H1 (cell line): ENCODE measurements around the gene ZNF541. TPM values are rescaled to one million over a fixed set of nuclear protein-coding genes. Genes with fewer than 3 reads are reported as not detected.

Experiments used
- CTCF ChIA-PET: fragments of 300-600 bp; sonication (Branson Sonifier 250); formaldehyde crosslinking; loops from one replicate; lab custom pipeline; 2021; ENCODE audit not compliant: partially characterized antibody; lab: Charles Lee
- POLR2A ChIA-PET: fragments of 300-600 bp; sonication (Branson Sonifier 250); formaldehyde crosslinking; loops from one replicate; lab custom pipeline; 2021; ENCODE audit warnings: inconsistent platforms; ENCODE audit not compliant: partially characterized antibody; lab: Charles Lee
- DNase-seq, 2 experiments: peaks; one replicate each; pipeline versions ENCODE4 v3.0.0 to v3.0.0-alpha.2; 2010 to 2022; ENCODE audit warnings: low spot score in 2 of 2, low read depth in 1 of 2, mixed read lengths in 1 of 2
- FAIRE-seq: peaks from 2 replicates; lab custom pipeline; 2011; peaks lifted over from hg19 to GRCh38; lab: Jason Lieb, UNC
- H2AFZ ChIP-seq: 2 replicates; pipeline ENCODE4 v1.8.1; 2012; ENCODE audit warnings: low read length, inconsistent platforms
- H2AK5ac ChIP-seq: 2 replicates; pipeline ENCODE4 v1.6.1; 2013; ENCODE audit warnings: low read depth, low read length
- H2BK120ac ChIP-seq: replicated peaks from 2 replicates; pipeline ENCODE3; 2013; ENCODE audit warnings: low read depth, low read length, inconsistent platforms
- H2BK12ac ChIP-seq: 2 replicates; pipeline ENCODE4 v1.6.1; 2013; ENCODE audit warnings: low read depth, low read length
- H2BK15ac ChIP-seq: 2 replicates; pipeline ENCODE4 v1.6.1; 2013; ENCODE audit warnings: low read length
- H2BK20ac ChIP-seq: 2 replicates; pipeline ENCODE4 v1.6.1; 2013; ENCODE audit warnings: low read length
- H2BK5ac ChIP-seq: 2 replicates; pipeline ENCODE4 v1.6.1; 2013; ENCODE audit warnings: low read depth, low read length
- H3K14ac ChIP-seq: 2 replicates; pipeline ENCODE4 v1.6.1; 2013; ENCODE audit warnings: inconsistent platforms; ENCODE audit not compliant: insufficient read length
- H3K18ac ChIP-seq: 2 replicates; pipeline ENCODE4 v1.6.1; 2013; ENCODE audit warnings: low read length; ENCODE audit errors: extremely low read depth
- H3K23ac ChIP-seq: 2 replicates; pipeline ENCODE4 v1.6.1; 2013; ENCODE audit warnings: inconsistent platforms; ENCODE audit not compliant: insufficient read length
- H3K23me2 ChIP-seq: 2 replicates; pipeline ENCODE4 v1.6.1; 2013; ENCODE audit warnings: low read depth, low read length
- H3K27ac ChIP-seq: 2 replicates; pipeline ENCODE4 v1.6.1; 2011; ENCODE audit warnings: low read depth, low read length, inconsistent platforms
- H3K27me3 ChIP-seq, 4 experiments: replicated peaks in 1 of 4; 1 replicate in 1 of 4; 2 replicates in 3 of 4; pipeline versions ENCODE4 v1.6.1 to v1.8.1; 2011 to 2013; ENCODE audit warnings: low read length in 3 of 4, mild to moderate bottlenecking in 3 of 4, inconsistent platforms in 2 of 4, mixed read lengths in 2 of 4, moderate library complexity in 1 of 4; ENCODE audit not compliant: control insufficient read depth in 3 of 4, insufficient read depth in 3 of 4; ENCODE audit errors: extremely low read depth in 1 of 4
- H3K36me3 ChIP-seq, 4 experiments: 2 replicates each; pipeline versions ENCODE4 v1.6.1 to v1.8.1; 2011 to 2013; ENCODE audit warnings: mild to moderate bottlenecking in 4 of 4, low read length in 3 of 4, moderate library complexity in 2 of 4, control low read depth in 1 of 4, inconsistent platforms in 1 of 4; ENCODE audit not compliant: insufficient read depth in 4 of 4, control insufficient read depth in 2 of 4
- H3K4ac ChIP-seq: replicated peaks from 2 replicates; pipeline ENCODE3; 2013; ENCODE audit warnings: low read length, low read depth, mixed read lengths, inconsistent platforms; ENCODE audit not compliant: insufficient read length
- H3K4me1 ChIP-seq, 4 experiments: replicated peaks in 1 of 4; 1 replicate in 1 of 4; 2 replicates in 3 of 4; pipeline versions ENCODE4 v1.6.1 to v1.8.1; 2011 to 2013; ENCODE audit warnings: low read length in 3 of 4, inconsistent platforms in 2 of 4, mixed read lengths in 1 of 4; ENCODE audit not compliant: insufficient read depth in 4 of 4, control insufficient read depth in 3 of 4
- H3K4me2 ChIP-seq, 2 experiments: 2 replicates each; pipeline versions ENCODE4 v1.6.1 to v1.8.1; 2011 to 2013; ENCODE audit warnings: low read depth in 2 of 2, low read length in 2 of 2, control low read depth in 1 of 2, inconsistent platforms in 1 of 2, mild to moderate bottlenecking in 1 of 2; ENCODE audit not compliant: insufficient read depth in 1 of 2
- H3K4me3 ChIP-seq, 4 experiments: fragments of 200-600, 300-600 bp in 1 of 4; sonication (generic), shearing (Covaris generic), sonication (Bioruptor Twin) in 1 of 4; 2 replicates each; pipeline versions ENCODE4 v1.5.1 to v1.8.1; 2011 to 2016; ENCODE audit warnings: low read length in 4 of 4, low read depth in 3 of 4, control low read depth in 2 of 4, inconsistent platforms in 2 of 4, mild to moderate bottlenecking in 2 of 4, mixed read lengths in 1 of 4, moderate library complexity in 1 of 4; ENCODE audit not compliant: insufficient read depth in 2 of 4; ENCODE audit errors: extremely low read depth in 1 of 4
- H3K56ac ChIP-seq: replicated peaks from 2 replicates; pipeline ENCODE3; 2013; ENCODE audit warnings: low read depth, mild to moderate bottlenecking, mixed read lengths, low read length, inconsistent platforms; ENCODE audit not compliant: insufficient read length
- H3K79me1 ChIP-seq: 2 replicates; pipeline ENCODE4 v1.6.1; 2013; ENCODE audit warnings: low read depth, low read length, control low read depth
- H3K79me2 ChIP-seq, 2 experiments: 2 replicates each; pipeline versions ENCODE4 v1.6.1 to v1.8.1; 2012 to 2013; ENCODE audit warnings: low read length in 2 of 2, mild to moderate bottlenecking in 2 of 2, inconsistent platforms in 1 of 2; ENCODE audit not compliant: insufficient read depth in 2 of 2, control insufficient read depth in 1 of 2
- H3K9ac ChIP-seq, 4 experiments: replicated peaks in 1 of 4; 1 replicate in 1 of 4; 2 replicates in 3 of 4; pipeline versions ENCODE4 v1.6.1 to v1.8.1; 2011 to 2013; ENCODE audit warnings: low read depth in 3 of 4, low read length in 3 of 4, control low read depth in 2 of 4, mild to moderate bottlenecking in 2 of 4, moderate library complexity in 2 of 4, inconsistent platforms in 1 of 4; ENCODE audit errors: extremely low read depth in 1 of 4
- H3K9me3 ChIP-seq, 2 experiments: 2 replicates each; pipeline versions ENCODE4 v1.6.1 to v1.8.1; 2012 to 2013; ENCODE audit warnings: mild to moderate bottlenecking in 2 of 2, moderate library complexity in 2 of 2, control low read depth in 1 of 2, inconsistent platforms in 1 of 2, low read depth in 1 of 2, low read length in 1 of 2, mixed read lengths in 1 of 2; ENCODE audit not compliant: insufficient read depth in 2 of 2
- H4K20me1 ChIP-seq, 2 experiments: replicated peaks in 1 of 2; 2 replicates each; pipeline versions ENCODE3 to v1.8.1; 2011 to 2013; ENCODE audit warnings: inconsistent platforms in 2 of 2, low read length in 2 of 2, mild to moderate bottlenecking in 1 of 2; ENCODE audit not compliant: insufficient read depth in 2 of 2, control insufficient read depth in 1 of 2
- H4K5ac ChIP-seq: 2 replicates; pipeline ENCODE4 v1.6.1; 2013; ENCODE audit warnings: low read length, low read depth, mixed read lengths, inconsistent platforms; ENCODE audit not compliant: insufficient read length
- H4K8ac ChIP-seq: 2 replicates; pipeline ENCODE4 v1.8.0; 2013; ENCODE audit warnings: mild to moderate bottlenecking, moderate library complexity, low read length, inconsistent platforms; ENCODE audit not compliant: insufficient read depth; ENCODE audit errors: extremely low read depth
- H4K91ac ChIP-seq: replicated peaks from 2 replicates; pipeline ENCODE3; 2013; ENCODE audit warnings: low read length, mixed read lengths, inconsistent platforms; ENCODE audit not compliant: insufficient read length
- FOSL1 ChIP-seq: IDR thresholded peaks from 2 replicates; pipeline ENCODE4 v1.6.1; 2011; ENCODE audit warnings: mild to moderate bottlenecking, low read depth, low read length, moderate library complexity; ENCODE audit not compliant: insufficient read depth
- JUND ChIP-seq: IDR thresholded peaks from 2 replicates; pipeline ENCODE4 v1.6.1; 2011; ENCODE audit warnings: mild to moderate bottlenecking, improper control_type of control experiment, low read length
- KDM4A ChIP-seq: IDR thresholded peaks from one replicate; pipeline ENCODE4 v1.7.1; 2012; ENCODE audit warnings: low read depth, mild to moderate bottlenecking, moderate library complexity, low read length, inconsistent platforms; ENCODE audit not compliant: severe bottlenecking
- KDM5A ChIP-seq: fragments of 200-600 bp; IDR thresholded peaks from 2 replicates; pipeline ENCODE4 v1.7.1; 2012; ENCODE audit warnings: mild to moderate bottlenecking, low read length, inconsistent platforms, mixed read lengths
- NANOG ChIP-seq: IDR thresholded peaks from 2 replicates; pipeline ENCODE4 v1.6.1; 2011; ENCODE audit warnings: low read length, low read depth, mild to moderate bottlenecking, inconsistent platforms; ENCODE audit not compliant: insufficient read depth, poor library complexity, severe bottlenecking
- POLR2A ChIP-seq, 2 experiments: IDR thresholded peaks; 1 replicate in 1 of 2; 2 replicates in 1 of 2; pipeline ENCODE4 v1.6.1; 2011; ENCODE audit warnings: low read depth in 2 of 2, low read length in 2 of 2, mild to moderate bottlenecking in 2 of 2; ENCODE audit errors: control extremely low read depth in 1 of 2
- POU5F1 ChIP-seq: IDR thresholded peaks from 2 replicates; pipeline ENCODE4 v1.6.1; 2011; ENCODE audit warnings: low read depth, mild to moderate bottlenecking, low read length, moderate library complexity
- SP1 ChIP-seq: IDR thresholded peaks from 2 replicates; pipeline ENCODE4 v1.6.1; 2011; ENCODE audit warnings: low read depth, low read length
- SP4 ChIP-seq: IDR thresholded peaks from 2 replicates; pipeline ENCODE4 v1.6.1; 2012; ENCODE audit warnings: low read length, inconsistent platforms
- SRF ChIP-seq: IDR thresholded peaks from 2 replicates; pipeline ENCODE4 v1.6.1; 2011; ENCODE audit warnings: mild to moderate bottlenecking, low read depth, low read length, moderate library complexity
- TEAD4 ChIP-seq: IDR thresholded peaks from 2 replicates; pipeline ENCODE4 v1.6.1; 2012; ENCODE audit warnings: low read depth, low read length, inconsistent platforms, mixed read lengths
- WGBS, 2 experiments: shearing (Covaris generic) in 1 of 2; methylation state at CpG; one replicate each; pipeline versions ENCODE4 v1.1.6 to v1.1.7; 2013 to 2015; ENCODE audit warnings: low lambda C conversion rate in 2 of 2, mixed read lengths in 2 of 2, inconsistent platforms in 1 of 2, low coverage in 1 of 2, missing lambda C conversion rate in 1 of 2; ENCODE audit not compliant: insufficient replicate concordance in 2 of 2, insufficient coverage in 1 of 2, insufficient read length in 1 of 2; ENCODE audit errors: extremely low coverage in 1 of 2, missing lambda C conversion rate in 1 of 2; 5-methylcytosine and 5-hydroxymethylcytosine counted together
- polyA plus RNA-seq, 7 experiments: library from polyadenylated mRNA; depleted of rRNA in 3 of 7; stranded (reverse) in 5 of 7; unstranded in 2 of 7; fragments of >200 nt in 5 of 7; fragments of 200-250 nt in 2 of 7; gene quantifications; 1 replicate in 5 of 7; 2 replicates in 1 of 7; 4 replicates in 1 of 7; pipeline versions ENCODE4 v1.2.1 to v1.2.3, GENCODE V29; 2011 to 2013; ENCODE audit warnings: missing spikeins in 2 of 7, mixed read lengths in 2 of 7
- total RNA-seq: library from RNA; stranded (reverse); fragmentation: NEBNext Ultra II Directional; extraction: Animal tissue kit (Norgen Biotek cat#: 25700); gene quantifications from 2 replicates; pipeline ENCODE4 v1.2.1, GENCODE V29; 2021

Gene ZNF541
- total and polyA plus RNA-seq, 2 of the 8 experiments (the other 6 are each of a cell fraction or from before 2014, with no cell fraction given): 0.05 TPM; not detected in 1

DNA sequence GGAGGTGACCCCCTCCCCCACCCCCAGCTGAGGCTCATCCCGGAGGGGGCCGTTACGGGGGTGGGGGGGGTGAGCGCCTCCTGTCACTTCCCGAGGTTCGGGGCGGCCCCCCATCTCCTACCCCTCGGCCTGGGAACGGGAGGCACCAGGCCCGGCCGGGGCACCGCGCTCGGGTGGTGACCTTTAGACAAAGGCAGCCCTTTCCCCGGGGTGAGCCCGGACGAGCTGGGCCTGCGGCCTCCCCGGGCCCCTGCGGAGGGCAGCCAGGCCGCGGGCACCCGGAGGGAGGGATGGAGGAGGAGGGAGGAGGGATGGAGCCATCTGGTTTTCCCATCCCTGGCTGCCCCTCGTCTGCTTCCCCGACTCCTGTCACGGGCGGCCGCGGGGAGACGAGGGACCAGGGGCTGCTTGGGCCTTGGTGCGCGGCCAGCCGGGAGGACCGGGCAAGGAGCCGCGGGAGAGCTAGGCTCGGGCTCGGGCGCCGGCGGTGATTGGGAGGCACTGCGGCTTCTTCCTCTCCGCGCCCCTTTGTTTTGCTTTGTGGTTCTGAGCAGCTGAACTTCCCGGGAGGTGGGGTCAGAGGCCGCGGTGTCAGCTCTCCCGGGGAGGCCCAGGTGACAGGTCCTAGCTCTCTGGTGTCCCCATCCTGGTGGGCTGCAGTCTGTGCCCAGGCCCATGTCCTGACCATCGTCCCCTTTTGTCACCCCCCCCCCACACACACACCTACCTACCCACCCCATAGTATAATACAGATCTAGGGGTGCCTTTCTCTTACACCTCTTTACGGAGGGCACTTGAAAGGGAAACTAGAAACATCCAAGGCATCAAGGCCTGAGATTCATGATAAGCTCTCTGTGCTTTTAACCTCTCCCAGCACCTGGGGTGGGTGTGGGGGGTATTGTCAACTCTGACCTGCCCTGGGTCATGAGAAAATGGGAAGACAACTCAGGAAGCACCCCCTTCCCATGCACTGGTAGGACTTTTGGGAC lies 37.3 kb upstream of the ZNF541 start:
- H3K56ac ChIP-seq: no peak overlapping the region
- peak overlapping the region; percentile 50; the same call in 1 of the 2 replicates for H2BK12ac ChIP-seq
- no peak overlapping the region for H3K14ac ChIP-seq
- H4K20me1 ChIP-seq: peaks cover 5 to 7% of the 10 kb centered on the region in 2 experiments
- no peak overlapping the region for H3K23ac ChIP-seq
- no peak overlapping the region for H2AFZ ChIP-seq
- H3K4me3 ChIP-seq: peak overlapping the region; percentile 68 to 98 (median 86)
- no peak for FAIRE-seq
- ChIA-PET POLR2A (interaction anchor here (0.6 to 6.1 kb wide), 10 partner anchors 9 to 219 kb away, joined by 3 to 59 read pairs (median 4); no protein-coding TSS in a partner anchor), CTCF (interaction anchor here (0.6 to 1.6 kb wide), 15 partner anchors 10 to 176 kb away, joined by 3 to 5 read pairs (median 3); partner anchors contain the start of gene KPTN)
- peaks cover 3% of the 10 kb centered on the region for H3K23me2 ChIP-seq
- H3K4me2 ChIP-seq: peak overlapping the region; percentile 78 to 88
- H3K18ac ChIP-seq: peak overlapping the region; percentile 71
- 2% methylated on average over 18 of the region's 50 CpGs; no CpG with 5 or more reads in 1 of the 2 experiments for WGBS, 2 experiments
- no peaks in the 10 kb centered on the region; a peak in 1 of 8 replicates for H3K36me3 ChIP-seq
- 0 out of 2 replicates have a peak overlapping the region, but pooled peaks have one; percentile 24 for H2AK5ac ChIP-seq
- H3K4me1 ChIP-seq: peaks cover 13 to 32% (median 24%) of the 10 kb centered on the region in 4 experiments
- no peak overlapping the region for H3K27ac ChIP-seq
- peak overlapping the region; percentile 25 for H4K5ac ChIP-seq
- H3K27me3 ChIP-seq: no peaks in the 10 kb centered on the region
- no peak overlapping the region for H4K8ac ChIP-seq
- peak overlapping the region; percentile 72; the same call in 1 of the 2 replicates for H2BK15ac ChIP-seq
- peak overlapping the region; percentile 71; the same call in 1 of the 2 replicates for H2BK5ac ChIP-seq
- H2BK20ac ChIP-seq: no peak overlapping the region
- H4K91ac ChIP-seq: no peak overlapping the region
- H3K79me2 ChIP-seq: peaks cover 28 to 60% of the 10 kb centered on the region in 2 experiments
- H2BK120ac ChIP-seq: no peak overlapping the region
- no peaks in the 10 kb centered on the region for H3K9me3 ChIP-seq
- H3K79me1 ChIP-seq: peaks cover 18% of the 10 kb centered on the region
- peak overlapping the region; percentile 45 to 77 (median 54); a peak in 5 of 7 replicates for H3K9ac ChIP-seq
- peak in 1 of 2 experiments; percentile 72 for DNase-seq
- no peak overlapping the region for H3K4ac ChIP-seq
- TF ChIP-seq POLR2A (IDR thresholded peaks at IDR 0.05; ENCODE audit: control extremely low read depth in 1 of 2, low read depth in 2 of 2, low read length in 2 of 2) (peak in 1 of 2 experiments; percentile 54; a peak in 1 of 3 replicates), NANOG (no peak), JUND (no peak), KDM4A (no peak), FOSL1 (no peak), SRF (no peak), KDM5A (no peak), SP4 (no peak; the same call in 1 of the 2 replicates), POU5F1 (no peak), SP1 (no peak), TEAD4 (no peak)
